Amygdala (tissue), 56 donors: ENCODE results near the gene NUDT8.
"Not testable (repeated sequence)": the region's sequence is repeated elsewhere in the genome, so short reads cannot be mapped to it uniquely, and the experiment has no call there.

ENCODE experiments used
- DNase-seq, 56 donors: peaks; one replicate each; lab custom pipeline; 2025; lab: John Stamatoyannopoulos, UW

NUDT8 gene

DNA sequence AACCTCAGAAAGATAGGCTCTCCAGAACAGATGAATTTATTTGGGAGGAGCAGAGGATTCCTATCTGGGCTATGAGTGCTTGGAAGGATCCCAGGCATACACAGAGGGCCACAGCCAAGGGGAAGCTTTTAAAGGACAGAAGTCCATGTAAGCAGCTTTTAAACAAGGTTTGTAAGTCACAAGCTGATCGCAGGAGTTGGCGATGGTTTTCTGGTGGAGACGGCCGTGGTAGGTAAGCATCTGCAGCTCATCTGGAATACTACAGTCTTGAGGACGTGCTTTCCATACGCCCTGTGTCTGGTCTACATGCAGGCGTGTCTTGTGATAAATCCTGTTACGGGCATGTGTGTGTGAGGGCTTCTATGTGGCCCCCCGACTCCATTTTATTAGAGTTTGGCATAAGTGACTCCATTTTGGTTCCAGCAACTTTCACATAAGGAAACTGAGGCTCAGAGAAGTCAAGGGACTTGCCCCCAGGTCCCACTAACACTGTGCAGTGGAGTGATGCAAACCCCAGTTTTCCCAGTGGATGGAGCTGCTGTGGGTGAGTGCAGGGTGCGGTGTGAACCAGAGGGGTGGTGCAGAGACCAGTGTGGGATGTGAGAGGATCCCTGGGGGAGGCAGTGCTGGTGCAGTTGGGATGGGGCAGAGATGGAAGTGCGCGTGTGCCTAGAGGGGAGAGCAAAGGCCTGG is 32.6 kb upstream of the NUDT8 start:
- no peak for DNase-seq

- DNase-seq = not testable (repeated sequence)
These were observed 31.0 kb upstream of the NUDT8 start for GRCh38 chr11:67660752-67661151.

GRCh38 chr11:67659651-67660165 is 30.0 kb upstream of the NUDT8 start:
- DNase-seq = not testable (repeated sequence)

DNA sequence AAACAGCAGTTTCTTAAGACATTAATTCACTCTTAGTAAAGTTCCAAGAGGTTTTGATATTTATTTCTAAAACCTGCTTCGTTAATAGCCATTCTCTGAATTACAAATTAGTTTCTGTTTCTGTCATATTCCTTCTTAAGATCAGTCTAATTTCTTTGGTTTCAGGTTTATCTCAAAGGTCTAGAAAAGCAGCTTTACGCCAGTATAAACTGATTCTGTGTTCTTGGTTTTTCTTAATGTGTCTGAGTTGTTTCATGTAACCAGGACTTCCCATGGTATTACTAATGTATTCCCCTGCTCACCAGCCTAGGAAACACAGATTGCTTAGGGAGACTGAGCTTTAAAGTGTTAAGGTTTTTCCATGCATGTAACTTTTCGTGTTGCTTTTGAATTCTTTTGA is 27.6 kb upstream of the NUDT8 start:
- DNase-seq = no peak

DNA sequence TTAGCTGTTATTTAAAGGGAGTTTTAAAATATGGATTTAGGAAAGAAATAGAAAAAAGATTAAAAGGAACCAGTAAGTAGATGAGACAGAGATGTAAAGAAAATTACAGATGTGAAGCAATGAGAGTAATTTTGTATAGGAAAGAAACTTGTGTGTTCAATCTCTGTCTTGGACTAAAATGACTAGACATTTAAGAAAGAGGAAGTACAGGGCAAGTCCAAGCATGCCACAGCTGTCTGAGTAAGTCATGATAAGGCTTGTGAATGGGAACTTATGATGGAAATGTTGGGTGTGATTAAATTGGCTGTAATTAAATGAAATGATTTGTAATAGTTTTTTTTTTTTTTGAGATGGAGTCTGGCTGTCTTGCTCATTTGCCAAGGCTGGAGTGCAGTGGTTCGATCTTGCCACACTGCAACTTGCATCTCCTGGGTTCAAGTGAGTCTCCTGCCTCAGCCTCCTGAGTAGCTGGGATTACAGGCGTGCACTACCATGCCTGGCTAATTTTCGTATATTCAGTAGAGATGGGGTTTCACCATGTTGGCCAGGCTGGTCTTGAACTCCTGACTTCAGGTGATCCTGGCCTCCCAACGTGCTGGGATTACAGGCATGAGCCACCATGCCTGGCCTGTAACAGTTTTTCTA is 26.7 kb upstream of the NUDT8 start:
- DNase-seq = no peak

GRCh38 chr11:67654225-67654624 is 24.5 kb upstream of the NUDT8 start:
- no peak for DNase-seq

GRCh38 chr11:67652965-67653845 is 23.5 kb upstream of the NUDT8 start:
- no peak for DNase-seq

DNA sequence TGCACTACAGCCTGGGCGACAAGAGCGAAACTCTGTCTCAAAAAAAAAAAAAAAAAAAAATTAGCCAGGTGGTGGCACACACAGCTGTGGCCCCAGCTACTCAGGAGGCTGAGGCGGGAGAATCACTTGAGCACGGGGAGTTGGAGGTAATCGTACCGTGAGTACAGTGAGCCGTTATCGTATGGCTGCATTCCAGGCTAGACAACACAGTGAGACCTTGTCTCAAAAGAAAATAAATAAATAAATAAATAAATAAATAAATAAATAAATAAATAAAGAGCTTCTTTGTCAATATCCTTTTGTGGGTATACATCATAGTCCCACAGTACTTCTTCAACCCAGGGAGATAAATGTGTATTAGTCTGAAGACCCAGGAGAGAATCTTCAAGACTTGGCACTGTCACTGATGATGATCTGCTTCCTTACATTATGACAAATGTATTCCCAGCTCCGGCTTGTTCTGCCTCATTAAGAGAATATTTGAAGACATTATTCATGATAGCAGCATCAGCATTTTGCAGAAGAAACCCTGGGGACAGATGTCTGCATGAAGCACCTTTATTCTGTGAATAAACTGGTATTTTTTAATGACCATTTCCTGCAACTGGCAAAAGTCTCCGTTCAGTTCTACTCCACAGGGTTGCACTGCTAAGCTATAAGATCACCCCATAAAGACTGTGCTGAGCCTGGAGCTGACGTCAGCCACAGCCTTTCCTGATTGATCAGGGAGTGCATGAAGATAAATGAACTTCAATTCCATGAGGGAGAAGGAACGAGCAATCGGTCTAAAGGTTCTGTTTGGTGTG is 22.4 kb upstream of the NUDT8 start:
- peak in 1 of 56 donors; percentile 26 for DNase-seq

- no peak for DNase-seq
These were observed 20.1 kb upstream of the NUDT8 start for GRCh38 chr11:67649634-67650510.

- DNase-seq = peak in 10 of 56 donors; percentile 5 to 60 (median 22)
These were observed 19.3 kb upstream of the NUDT8 start for GRCh38 chr11:67648796-67649613.

DNA sequence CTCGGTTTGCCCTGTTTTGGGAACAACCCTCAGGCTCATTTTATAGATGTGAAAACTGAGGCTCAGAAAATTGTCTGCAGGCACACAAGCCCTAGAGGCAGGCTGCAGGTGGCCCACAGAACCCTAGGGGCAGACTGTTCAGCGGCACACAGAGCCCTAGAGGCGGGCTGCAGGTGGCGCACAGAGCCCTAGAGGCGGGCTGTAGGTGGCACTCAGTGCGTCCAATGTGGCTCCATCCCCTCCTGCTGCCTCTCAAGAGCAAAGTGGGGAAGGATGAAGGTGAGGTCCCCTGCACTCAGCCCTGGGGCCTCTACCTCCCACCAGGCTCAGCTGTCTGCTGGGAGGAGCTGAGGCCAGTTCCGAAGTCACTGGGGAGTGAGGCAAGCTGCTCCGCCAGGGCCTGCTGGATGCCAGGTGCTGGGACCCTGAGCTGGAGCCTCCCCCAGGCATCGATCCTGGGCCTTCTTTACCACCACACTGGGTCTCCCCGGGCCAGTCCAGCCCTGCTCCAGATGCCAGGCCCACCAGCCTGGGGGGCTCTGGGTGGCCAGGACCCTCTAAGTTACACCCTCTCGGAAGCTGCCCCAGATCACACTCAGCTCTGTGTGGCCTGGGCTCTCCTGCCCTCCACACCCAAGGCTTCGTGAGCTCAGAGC is 18.5 kb upstream of the NUDT8 start:
- peak in 1 of 56 donors; percentile 15 for DNase-seq

GRCh38 chr11:67647471-67647870 is 17.7 kb upstream of the NUDT8 start:
- DNase-seq = no peak

DNA sequence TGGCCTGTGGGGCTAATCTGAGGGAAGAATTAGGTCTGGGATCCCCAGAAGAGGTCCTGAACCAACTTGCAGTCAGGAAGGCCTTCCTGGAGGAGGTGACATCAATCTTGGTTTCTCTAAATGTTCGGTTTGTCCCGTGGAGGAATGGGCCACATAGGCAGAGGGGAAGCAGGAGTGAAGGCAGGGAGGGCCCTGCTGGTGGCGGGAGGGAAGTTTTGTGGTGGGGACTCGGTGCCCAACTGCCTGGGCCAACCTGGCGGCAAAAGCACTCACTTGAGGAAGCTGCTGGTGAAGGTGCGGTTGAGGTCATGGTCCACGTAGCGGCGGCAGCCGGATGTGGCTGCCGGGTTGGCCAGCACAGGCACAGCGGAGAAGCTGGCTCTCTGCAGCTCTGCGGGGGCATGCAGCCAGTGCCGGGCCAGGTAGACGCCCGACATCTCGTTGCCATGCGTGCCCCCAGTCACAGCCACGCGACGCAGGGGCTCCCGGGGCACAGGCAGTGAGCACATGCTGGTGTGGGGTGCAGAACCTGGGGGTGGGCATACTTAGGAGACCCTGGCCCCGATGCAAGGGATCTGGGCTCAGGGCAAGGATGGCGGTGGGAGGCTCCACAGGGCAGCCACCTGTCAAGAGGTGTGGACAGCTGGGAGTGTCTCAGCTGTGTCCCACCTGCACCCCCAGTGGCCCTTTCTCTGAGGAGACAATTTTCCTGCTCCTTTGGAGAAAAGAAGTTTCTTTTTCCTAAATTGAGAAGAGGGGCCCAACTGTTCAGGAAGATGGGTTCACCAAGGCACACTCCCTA is 17.0 kb upstream of the NUDT8 start:
- DNase-seq = no peak

GRCh38 chr11:67645521-67646461 is 16.1 kb upstream of the NUDT8 start:
- no peak for DNase-seq

GRCh38 chr11:67644472-67645418 is 15.0 kb upstream of the NUDT8 start:
- no peak for DNase-seq
